Adrenal gland (tissue), 12 donors: ENCODE measurements around the gene SLC27A6. TPM values are rescaled to one million over a fixed set of nuclear protein-coding genes. Genes with fewer than 3 reads are reported as not detected.

ENCODE experiments used
- DNase-seq, 7 donors: peaks; one replicate each; pipeline ENCODE4 v3.0.0-alpha.2; 2019 to 2020
- H3K27ac ChIP-seq, 5 donors: fragments of 200-600 bp; sonication (generic) in 4 of 5; 1 replicate in 3 of 5; 2 replicates in 2 of 5; pipeline versions ENCODE4 v1.5.1 to v1.8.0; 2016 to 2020; ENCODE audit warnings: mild to moderate bottlenecking in 1 of 5
- H3K27me3 ChIP-seq: fragments of 200-600 bp; 2 replicates; pipeline ENCODE4 v1.8.0; 2021
- H3K36me3 ChIP-seq, 2 donors: fragments of 200-600 bp; replicated peaks in 1 of 2; 1 replicate in 1 of 2; 2 replicates in 1 of 2; pipeline versions ENCODE4 v1.5.1 to v1.8.0; 2018 to 2022
- H3K4me1 ChIP-seq, 2 donors: fragments of 200-600 bp; replicated peaks in 1 of 2; 1 replicate in 1 of 2; 2 replicates in 1 of 2; pipeline versions ENCODE4 v1.5.1 to v1.8.0; 2018 to 2021
- H3K4me3 ChIP-seq, 4 donors: fragments of 200-600 bp; sonication (generic) in 3 of 4; one replicate each; pipeline ENCODE4 v1.5.1; 2016 to 2018
- H3K9me3 ChIP-seq, 3 donors: fragments of 200-600 bp; sonication (generic) in 1 of 3; replicated peaks in 1 of 3; 1 replicate in 2 of 3; 2 replicates in 1 of 3; pipeline versions ENCODE4 v1.5.1 to v1.8.0; 2016 to 2021
- CTCF ChIP-seq, 6 experiments: fragments of 450-650 bp in 4 of 6; fragments of 200-600 bp in 2 of 6; sonication (generic) in 1 of 6; IDR thresholded peaks; 1 replicate in 5 of 6; 2 replicates in 1 of 6; pipeline versions ENCODE4 v1.5.1 to v1.8.0; 2016 to 2021; ENCODE audit warnings: antibody characterized with exemption in 6 of 6, mild to moderate bottlenecking in 2 of 6, moderate library complexity in 1 of 6
- POLR2A ChIP-seq, 2 donors: fragments of 450-650 bp; IDR thresholded peaks; one replicate each; pipeline ENCODE4 v1.6.1; 2017; ENCODE audit warnings: antibody characterized with exemption in 2 of 2, mild to moderate bottlenecking in 2 of 2, moderate library complexity in 1 of 2
- WGBS, 4 donors: extraction: QIAGEN DNeasy Blood & Tissue Kit in 2 of 4; methylation state at CpG; one replicate each; pipeline versions ENCODE4 v1.1.5 to v1.1.7; 2013 to 2017; 5-methylcytosine and 5-hydroxymethylcytosine counted together
- intact Hi-C, 2 donors: fragments of 100-400 bp; cut with DNase I; formaldehyde crosslinking; loops; one replicate each; pipeline versions ENCODE4 v1.14.1 to v1.15.0; 2022 to 2023
- polyA plus RNA-seq, 3 donors: library from polyadenylated mRNA; stranded (reverse); fragments of 200-250 nt in 2 of 3; fragments of 350-450 nt in 1 of 3; fragmentation: Illumina TruSeq in 1 of 3; extraction: RNeasy Lipid Tissue Mini Kit (QIAGEN cat#74804) in 1 of 3; gene quantifications; one replicate each; pipeline ENCODE4 v1.2.3, GENCODE V29; 2013 to 2014
- total RNA-seq, 9 donors: library from RNA; depleted of rRNA in 4 of 9; stranded (reverse); fragments of >200 nt in 4 of 9; fragments of 120-200 nt in 1 of 9; fragmentation: NEBNext Ultra II Directional in 1 of 9; extraction: Animal tissue kit (Norgen Biotek cat#: 25700) in 1 of 9; gene quantifications; one replicate each; pipeline versions ENCODE4 v1.1.0 to v1.2.4, GENCODE V29; 2013 to 2023
- donor health status: healthy with polysubstance abuse.
- donor health status: Bipolar disorder and iron deficiency.
- donor health status: DM: yes; HTN: yes; CAD: no.
- donor health status: DM: no; HTN: no; CAD: no.
- donor health status: DM: no; HTN: no; CAD: no.
- donor health status: DM: yes; HTN: yes; CAD: no.

SLC27A6 gene
- total and polyA plus RNA-seq, 12 donors, result 1.0 to 108 (median 12.1) TPM

DNA sequence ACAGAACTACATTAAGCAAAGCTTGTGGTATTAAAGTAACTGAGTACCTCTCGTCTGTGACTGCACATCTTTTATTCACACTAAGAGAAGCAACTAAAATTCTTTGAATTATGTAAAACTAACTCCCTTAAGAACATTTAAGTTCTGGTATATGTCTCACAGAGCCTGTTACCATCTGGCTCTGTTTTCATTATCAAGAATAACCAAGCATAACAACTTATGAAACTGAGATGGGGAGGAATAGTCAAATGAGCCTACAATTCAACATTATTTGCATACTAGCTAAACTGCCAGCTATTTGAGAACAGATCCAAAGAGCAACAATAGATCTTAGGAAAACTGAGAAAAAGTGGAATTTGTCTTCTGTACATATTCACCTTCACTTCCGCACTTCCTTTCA lies 104.0 kb downstream of the SLC27A6 start:
- TF ChIP-seq CTCF (IDR thresholded peaks at IDR 0.05), result no peak
- no peak for TF ChIP-seq POLR2A (IDR thresholded peaks at IDR 0.05)
- no peaks in the 10 kb centered on the region for H3K27me3 ChIP-seq
- no peaks in the 10 kb centered on the region for H3K9me3 ChIP-seq
- intact Hi-C loops, result no loop called here
- no peaks in the 10 kb centered on the region for H3K4me1 ChIP-seq
- 87 to 92% (median 90%) methylated on average over 2 of the region's 2 CpGs for WGBS, 4 donors
- H3K36me3 ChIP-seq, result no peaks in the 10 kb centered on the region
- H3K27ac ChIP-seq, result no peak overlapping the region
- DNase-seq, result no peak
- no peak overlapping the region for H3K4me3 ChIP-seq

DNA sequence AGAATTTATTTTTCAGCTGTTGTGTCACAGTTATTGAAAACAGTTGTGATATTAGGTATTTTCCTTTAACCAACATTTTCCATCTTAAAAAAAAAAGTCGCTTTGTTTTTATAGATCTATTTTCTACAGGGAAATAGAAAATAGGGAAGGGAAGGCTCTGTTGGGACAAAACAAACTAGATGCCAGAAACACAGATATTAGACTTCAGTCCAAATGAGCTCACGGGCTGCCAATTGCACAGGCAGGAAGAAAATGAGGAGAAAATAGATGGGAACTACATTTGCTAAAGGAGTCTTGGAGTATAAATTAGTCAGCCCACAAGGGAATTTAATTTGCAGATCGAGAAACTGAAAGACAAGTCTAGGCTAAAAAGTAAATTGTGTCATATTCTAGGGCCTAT lies 107.8 kb downstream of the SLC27A6 start:
- Histone ChIP-seq H3K4me1 (no peaks in the 10 kb centered on the region), H3K4me3 (no peak overlapping the region), H3K9me3 (no peaks in the 10 kb centered on the region), H3K27me3 (no peaks in the 10 kb centered on the region), H3K27ac (no peak overlapping the region), H3K36me3 (no peaks in the 10 kb centered on the region)
- WGBS, 4 donors, result 78 to 84% (median 82%) methylated on average over 3 of the region's 3 CpGs
- intact Hi-C loops, result no loop called here
- DNase-seq, result no peak
- TF ChIP-seq POLR2A (IDR thresholded peaks at IDR 0.05) (no peak), CTCF (IDR thresholded peaks at IDR 0.05) (no peak)

GRCh38 chr5:129074903-129075302 lies 109.6 kb downstream of the SLC27A6 start:
- no peaks in the 10 kb centered on the region for H3K27me3 ChIP-seq
- 66 to 77% (median 69%) methylated on average over 4 of the region's 4 CpGs for WGBS, 4 donors
- H3K27ac ChIP-seq, result no peak overlapping the region
- no peaks in the 10 kb centered on the region for H3K9me3 ChIP-seq
- intact Hi-C loops, result no loop called here
- no peaks in the 10 kb centered on the region for H3K36me3 ChIP-seq
- TF ChIP-seq POLR2A (IDR thresholded peaks at IDR 0.05) (no peak), CTCF (IDR thresholded peaks at IDR 0.05) (no peak)
- no peak for DNase-seq
- no peaks in the 10 kb centered on the region for H3K4me1 ChIP-seq
- no peak overlapping the region for H3K4me3 ChIP-seq

GRCh38 chr5:129077433-129078075 lies 112.3 kb downstream of the SLC27A6 start:
- no peaks in the 10 kb centered on the region for H3K4me1 ChIP-seq
- H3K4me3 ChIP-seq, result no peak overlapping the region
- no peaks in the 10 kb centered on the region for H3K27me3 ChIP-seq
- no peaks in the 10 kb centered on the region for H3K36me3 ChIP-seq
- intact Hi-C loops, result no loop called here
- WGBS, 4 donors, result 35 to 45% (median 39%) methylated on average over 3 of the region's 3 CpGs
- H3K9me3 ChIP-seq, result no peaks in the 10 kb centered on the region
- H3K27ac ChIP-seq, result no peak overlapping the region
- TF ChIP-seq POLR2A (IDR thresholded peaks at IDR 0.05) (no peak), CTCF (IDR thresholded peaks at IDR 0.05) (no peak)
- no peak for DNase-seq
